ENCODE measurements around the gene XRN2. TPM values are rescaled to one million over a fixed set of nuclear protein-coding genes. Genes with fewer than 3 reads are reported as not detected.
A peak's percentile ranks its signal among the peaks of the same experiment; 100 is the strongest.

XRN2 gene
- total and polyA plus RNA-seq, 2 of the 13 experiments (the other 11 are each of a cell fraction or from before 2014, with no cell fraction given), result 90.3 to 171 TPM

DNA sequence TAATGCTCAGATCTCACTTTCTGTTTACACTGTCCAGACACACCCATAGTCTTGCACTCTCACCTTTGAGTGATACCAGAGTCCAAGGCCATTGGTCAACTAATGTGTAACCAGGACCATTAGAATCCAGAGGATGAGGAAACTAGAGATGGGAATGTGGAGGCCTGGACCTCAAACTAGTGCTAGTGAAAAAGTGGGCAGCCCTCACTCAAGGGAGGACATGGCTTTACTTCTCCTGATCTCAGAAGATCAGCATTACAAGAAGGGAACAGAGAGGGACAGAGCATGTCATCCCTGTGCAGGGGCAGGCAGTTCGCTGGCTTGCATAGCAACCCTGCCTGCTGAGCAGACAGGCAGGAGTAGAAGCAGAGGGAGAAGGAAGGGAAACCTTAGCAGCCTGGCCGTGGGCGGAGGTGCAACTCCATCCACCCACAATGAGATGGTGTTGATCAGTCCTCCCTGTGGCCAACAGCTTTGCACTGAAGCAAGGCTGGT is 22.6 kb upstream of the XRN2 start (continued):
- TF ChIP-seq BRD4 (CRISPR knock-in tag; IDR thresholded peaks at IDR 0.05) (no peak), CCAR2 (optimal IDR thresholded peaks at IDR 0.05; ENCODE audit: low read depth, low read length) (no peak), KDM1A (CRISPR knock-in tag; IDR thresholded peaks at IDR 0.05) (peak; percentile 95), HDAC1 (CRISPR knock-in tag; IDR thresholded peaks at IDR 0.05) (peak; percentile 67), MAX (IDR thresholded peaks at IDR 0.05) (no peak), ZNF644 (CRISPR knock-in tag; IDR thresholded peaks at IDR 0.05; ENCODE audit: low read depth) (peak; percentile 96), REPIN1 (CRISPR knock-in tag; IDR thresholded peaks at IDR 0.05; ENCODE audit: borderline replicate concordance, low read depth) (peak; percentile 37; the same call in 1 of the 2 replicates), EP300 (IDR thresholded peaks at IDR 0.05; ENCODE audit: low read depth in 2 of 2, low read length in 2 of 2) (peak; percentile 17 to 70; a peak in 3 of 4 replicates), EP300 (CRISPR knock-in tag; IDR thresholded peaks at IDR 0.05; ENCODE audit: borderline replicate concordance) (no peak), IKZF5 (CRISPR knock-in tag; IDR thresholded peaks at IDR 0.05) (no peak), ZNF318 (CRISPR knock-in tag; IDR thresholded peaks at IDR 0.05) (no peak), NRL (CRISPR knock-in tag; IDR thresholded peaks at IDR 0.05; ENCODE audit: borderline replicate concordance) (no peak), ZNF839 (CRISPR knock-in tag; IDR thresholded peaks at IDR 0.05; ENCODE audit: borderline replicate concordance) (no peak), CEBPG (CRISPR knock-in tag; IDR thresholded peaks at IDR 0.05) (peak; percentile 62)
- TF ChIP-seq, protein P1, sequence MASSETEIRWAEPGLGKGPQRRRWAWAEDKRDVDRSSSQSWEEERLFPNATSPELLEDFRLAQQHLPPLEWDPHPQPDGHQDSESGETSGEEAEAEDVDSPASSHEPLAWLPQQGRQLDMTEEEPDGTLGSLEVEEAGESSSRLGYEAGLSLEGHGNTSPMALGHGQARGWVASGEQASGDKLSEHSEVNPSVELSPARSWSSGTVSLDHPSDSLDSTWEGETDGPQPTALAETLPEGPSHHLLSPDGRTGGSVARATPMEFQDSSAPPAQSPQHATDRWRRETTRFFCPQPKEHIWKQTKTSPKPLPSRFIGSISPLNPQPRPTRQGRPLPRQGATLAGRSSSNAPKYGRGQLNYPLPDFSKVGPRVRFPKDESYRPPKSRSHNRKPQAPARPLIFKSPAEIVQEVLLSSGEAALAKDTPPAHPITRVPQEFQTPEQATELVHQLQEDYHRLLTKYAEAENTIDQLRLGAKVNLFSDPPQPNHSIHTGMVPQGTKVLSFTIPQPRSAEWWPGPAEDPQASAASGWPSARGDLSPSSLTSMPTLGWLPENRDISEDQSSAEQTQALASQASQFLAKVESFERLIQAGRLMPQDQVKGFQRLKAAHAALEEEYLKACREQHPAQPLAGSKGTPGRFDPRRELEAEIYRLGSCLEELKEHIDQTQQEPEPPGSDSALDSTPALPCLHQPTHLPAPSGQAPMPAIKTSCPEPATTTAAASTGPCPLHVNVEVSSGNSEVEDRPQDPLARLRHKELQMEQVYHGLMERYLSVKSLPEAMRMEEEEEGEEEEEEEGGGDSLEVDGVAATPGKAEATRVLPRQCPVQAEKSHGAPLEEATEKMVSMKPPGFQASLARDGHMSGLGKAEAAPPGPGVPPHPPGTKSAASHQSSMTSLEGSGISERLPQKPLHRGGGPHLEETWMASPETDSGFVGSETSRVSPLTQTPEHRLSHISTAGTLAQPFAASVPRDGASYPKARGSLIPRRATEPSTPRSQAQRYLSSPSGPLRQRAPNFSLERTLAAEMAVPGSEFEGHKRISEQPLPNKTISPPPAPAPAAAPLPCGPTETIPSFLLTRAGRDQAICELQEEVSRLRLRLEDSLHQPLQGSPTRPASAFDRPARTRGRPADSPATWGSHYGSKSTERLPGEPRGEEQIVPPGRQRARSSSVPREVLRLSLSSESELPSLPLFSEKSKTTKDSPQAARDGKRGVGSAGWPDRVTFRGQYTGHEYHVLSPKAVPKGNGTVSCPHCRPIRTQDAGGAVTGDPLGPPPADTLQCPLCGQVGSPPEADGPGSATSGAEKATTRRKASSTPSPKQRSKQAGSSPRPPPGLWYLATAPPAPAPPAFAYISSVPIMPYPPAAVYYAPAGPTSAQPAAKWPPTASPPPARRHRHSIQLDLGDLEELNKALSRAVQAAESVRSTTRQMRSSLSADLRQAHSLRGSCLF (CRISPR knock-in tag; IDR thresholded peaks at IDR 0.05; ENCODE audit: borderline replicate concordance), result no peak
- TF ChIP-seq, protein P2, sequence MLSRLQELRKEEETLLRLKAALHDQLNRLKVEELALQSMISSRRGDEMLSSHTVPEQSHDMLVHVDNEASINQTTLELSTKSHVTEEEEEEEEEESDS (CRISPR knock-in tag; IDR thresholded peaks at IDR 0.05; ENCODE audit: borderline replicate concordance), result no peak

Measured in HepG2 (cell line).